WI38 (cell line): ENCODE measurements around the gene OPCML.

Experiments used
- H3K4me3 ChIP-seq: 2 replicates; pipeline ENCODE4 v1.5.1; 2011; ENCODE audit warnings: low read depth, mild to moderate bottlenecking, control low read depth, low read length
- TF ChIP-seq, protein P1 (sequence below): IDR thresholded peaks from 2 replicates; pipeline ENCODE4 v1.5.1; 2012; ENCODE audit warnings: low read depth, mild to moderate bottlenecking, control low read depth, low read length

OPCML gene

DNA sequence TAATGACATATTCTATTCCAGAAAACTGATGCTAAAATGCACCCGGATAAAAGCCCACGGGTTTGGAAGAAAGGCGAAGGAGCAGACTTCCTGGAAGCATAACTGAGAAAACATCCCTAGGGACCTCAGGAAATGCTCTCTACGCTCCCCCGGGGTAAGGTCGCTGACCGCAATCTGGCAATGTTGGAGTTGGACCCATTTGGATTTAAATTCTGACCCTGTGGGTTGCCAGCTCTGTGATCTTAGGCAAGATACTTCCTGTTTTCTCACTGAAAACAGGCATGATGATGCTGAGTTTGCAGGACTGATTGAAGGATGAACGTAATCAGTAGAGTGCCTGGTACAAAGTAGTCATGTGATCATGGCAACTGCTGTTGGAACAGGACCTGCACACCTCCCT, 1107.9 kb downstream of the OPCML start:
- no peak overlapping the region for H3K4me3 ChIP-seq

DNA sequence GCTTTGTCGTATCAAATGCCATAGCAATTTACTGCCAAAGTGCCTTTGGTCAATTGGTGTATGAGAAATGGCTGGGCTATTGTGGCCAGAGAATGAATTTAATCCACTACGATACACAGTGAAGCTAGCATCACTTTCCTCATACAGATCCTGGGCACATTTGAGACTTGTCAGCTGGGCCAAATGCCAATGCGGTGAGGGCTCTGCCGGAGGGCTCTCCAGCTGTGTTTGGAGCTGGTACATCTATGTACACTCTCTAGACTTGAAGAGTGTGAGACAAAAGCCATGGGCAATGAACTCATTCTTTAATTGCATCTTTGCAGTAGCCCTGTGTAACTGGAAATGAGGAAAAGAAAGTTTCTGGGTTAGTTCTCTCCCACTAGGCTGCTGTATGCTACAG, 1109.0 kb downstream of the OPCML start:
- no peak overlapping the region for H3K4me3 ChIP-seq
- TF ChIP-seq, protein P1, sequence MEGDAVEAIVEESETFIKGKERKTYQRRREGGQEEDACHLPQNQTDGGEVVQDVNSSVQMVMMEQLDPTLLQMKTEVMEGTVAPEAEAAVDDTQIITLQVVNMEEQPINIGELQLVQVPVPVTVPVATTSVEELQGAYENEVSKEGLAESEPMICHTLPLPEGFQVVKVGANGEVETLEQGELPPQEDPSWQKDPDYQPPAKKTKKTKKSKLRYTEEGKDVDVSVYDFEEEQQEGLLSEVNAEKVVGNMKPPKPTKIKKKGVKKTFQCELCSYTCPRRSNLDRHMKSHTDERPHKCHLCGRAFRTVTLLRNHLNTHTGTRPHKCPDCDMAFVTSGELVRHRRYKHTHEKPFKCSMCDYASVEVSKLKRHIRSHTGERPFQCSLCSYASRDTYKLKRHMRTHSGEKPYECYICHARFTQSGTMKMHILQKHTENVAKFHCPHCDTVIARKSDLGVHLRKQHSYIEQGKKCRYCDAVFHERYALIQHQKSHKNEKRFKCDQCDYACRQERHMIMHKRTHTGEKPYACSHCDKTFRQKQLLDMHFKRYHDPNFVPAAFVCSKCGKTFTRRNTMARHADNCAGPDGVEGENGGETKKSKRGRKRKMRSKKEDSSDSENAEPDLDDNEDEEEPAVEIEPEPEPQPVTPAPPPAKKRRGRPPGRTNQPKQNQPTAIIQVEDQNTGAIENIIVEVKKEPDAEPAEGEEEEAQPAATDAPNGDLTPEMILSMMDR: no peak

More for the DNA sequence above, 1107.9 kb downstream of the OPCML start:
- TF ChIP-seq, protein P1: no peak

DNA sequence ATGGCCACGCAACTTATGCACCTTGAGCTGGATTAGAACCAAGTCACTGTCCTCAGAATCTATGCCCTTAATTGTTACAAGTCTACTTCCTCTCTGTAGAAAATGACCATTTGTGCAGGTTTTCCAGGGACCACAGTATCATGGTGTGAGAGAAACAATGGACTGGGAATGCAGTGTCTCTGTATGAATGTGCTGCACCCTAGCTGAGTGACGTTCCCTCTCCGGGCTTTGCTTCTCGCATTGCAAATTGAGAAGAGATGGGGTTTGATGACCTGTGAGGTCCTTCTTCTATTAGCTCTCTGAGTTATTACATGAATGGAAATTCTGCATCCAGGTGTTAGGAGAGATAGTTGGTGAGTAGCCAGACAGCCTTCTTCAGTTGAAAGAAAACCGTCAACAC, 1109.6 kb downstream of the OPCML start:
- H3K4me3 ChIP-seq: no peak overlapping the region
- TF ChIP-seq, protein P1: no peak

DNA sequence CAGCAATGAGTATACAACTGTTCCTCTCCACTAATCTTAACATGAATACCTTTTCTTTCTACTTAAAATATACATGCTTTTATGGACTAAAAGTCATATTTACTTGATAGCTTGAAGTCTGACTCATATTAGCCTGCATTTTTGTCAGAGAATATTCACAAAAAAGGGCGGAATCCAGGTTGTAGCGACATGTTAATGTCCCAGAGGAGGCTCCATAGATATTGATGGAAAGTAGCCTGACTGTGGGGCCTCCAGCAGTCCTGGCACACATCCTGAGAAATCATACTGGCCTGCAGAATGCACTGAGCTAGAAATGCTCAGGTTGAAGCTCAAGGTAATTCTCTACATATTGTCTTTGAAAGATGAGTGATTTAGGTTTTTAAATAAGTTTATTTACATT, 1110.7 kb downstream of the OPCML start:
- no peak overlapping the region for H3K4me3 ChIP-seq
- TF ChIP-seq, protein P1: no peak

DNA sequence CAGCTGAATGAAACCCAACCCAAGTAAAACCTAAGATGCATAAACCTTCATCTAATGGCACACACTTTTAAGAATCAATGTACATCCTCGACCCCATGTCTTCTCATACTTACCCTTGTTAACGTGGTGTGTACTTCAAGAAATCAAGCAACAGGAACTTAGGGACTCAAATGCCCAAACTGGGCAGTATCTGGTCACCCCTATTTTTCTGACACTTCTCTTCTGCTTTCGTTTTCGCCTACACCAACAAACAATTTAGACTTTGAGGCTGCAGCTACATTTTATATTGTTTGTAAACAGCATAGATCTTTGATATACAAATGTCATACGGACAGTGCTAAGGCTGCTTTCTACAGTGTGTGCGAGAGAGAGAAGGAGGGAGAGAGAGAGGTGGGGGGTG, 1117.8 kb downstream of the OPCML start:
- TF ChIP-seq, protein P1: no peak
- no peak overlapping the region for H3K4me3 ChIP-seq

DNA sequence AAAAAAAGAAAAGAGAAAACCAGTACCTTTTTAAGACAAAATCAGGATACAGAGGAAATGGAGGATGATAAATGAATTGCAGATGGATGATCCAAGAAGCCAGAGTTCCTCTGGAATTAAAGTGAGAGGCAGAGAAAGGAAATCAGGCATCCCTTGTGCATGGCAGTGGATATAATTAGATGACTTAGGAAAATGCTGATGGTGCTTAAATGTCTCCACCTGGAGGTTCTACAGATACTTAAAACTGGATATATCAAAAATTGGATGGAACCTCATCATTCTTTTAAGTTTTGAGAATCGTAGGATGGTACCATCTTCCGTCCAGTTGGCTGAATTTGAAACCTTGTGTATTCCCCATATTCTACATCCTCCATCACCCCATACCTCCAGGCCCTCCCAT, 1121.9 kb downstream of the OPCML start:
- H3K4me3 ChIP-seq: no peak overlapping the region
- TF ChIP-seq, protein P1: no peak

DNA sequence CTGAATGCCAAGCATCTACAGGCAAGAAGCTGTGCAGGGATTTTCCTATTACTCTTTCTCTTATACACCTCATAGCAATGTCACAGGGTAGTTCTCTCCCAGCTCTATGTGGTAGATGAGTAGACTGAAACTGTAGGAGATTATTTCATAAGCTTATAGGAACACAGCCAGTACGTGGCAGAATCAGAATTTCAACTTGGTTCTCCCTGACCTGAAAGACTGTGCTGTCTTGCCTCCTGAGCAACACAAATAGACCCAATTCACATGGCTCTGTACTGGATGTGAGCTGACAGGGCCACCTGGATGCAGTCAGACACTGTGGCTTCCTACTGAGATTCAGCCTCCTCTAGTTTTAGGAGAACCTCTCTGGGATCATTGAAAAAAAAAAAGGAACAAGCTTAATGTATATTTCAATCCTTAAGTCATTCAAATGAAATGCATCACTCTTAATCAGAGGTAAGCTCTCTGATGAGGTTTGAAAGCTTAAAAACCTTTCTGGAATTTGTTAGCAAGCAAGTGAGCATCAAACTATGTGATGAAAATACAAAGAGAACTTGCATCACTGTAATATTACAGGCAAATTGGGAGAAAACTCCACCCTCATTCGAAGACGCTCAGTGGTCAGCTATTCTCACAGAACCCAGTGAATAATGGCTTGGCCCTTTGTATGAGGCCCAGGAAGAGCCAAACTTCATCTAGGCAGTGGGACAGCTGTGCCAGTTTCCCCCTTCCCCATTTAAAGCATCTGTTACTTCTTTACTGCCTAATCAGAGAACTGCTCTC, 1122.5 kb downstream of the OPCML start:
- TF ChIP-seq, protein P1: no peak
- H3K4me3 ChIP-seq: no peak overlapping the region
